HG02763 (cell line): ENCODE measurements around the gene SCNN1A.

ENCODE experiments used
- ATAC-seq: cut with Tn5 transposase; IDR thresholded peaks from one replicate; pipeline ENCODE4 v1.9.1; 2021; ENCODE audit warnings: mild to moderate bottlenecking, moderate library complexity; ENCODE audit not compliant: unreplicated experiment

SCNN1A gene

GRCh38 chr12:6384499-6385436 is 9.4 kb upstream of the SCNN1A start:
- ATAC-seq = no peak

GRCh38 chr12:6383572-6384498 is 8.5 kb upstream of the SCNN1A start, which contains the start of gene LTBR:
TSS of gene LTBR (plus strand) at chr12:6384162. CDS start at chr12:6384359, 197 bp downstream.
- no peak for ATAC-seq

GRCh38 chr12:6382982-6383381 is 7.6 kb upstream of the SCNN1A start:
- no peak for ATAC-seq

GRCh38 chr12:6382371-6382770 is 7.0 kb upstream of the SCNN1A start:
- no peak for ATAC-seq

DNA sequence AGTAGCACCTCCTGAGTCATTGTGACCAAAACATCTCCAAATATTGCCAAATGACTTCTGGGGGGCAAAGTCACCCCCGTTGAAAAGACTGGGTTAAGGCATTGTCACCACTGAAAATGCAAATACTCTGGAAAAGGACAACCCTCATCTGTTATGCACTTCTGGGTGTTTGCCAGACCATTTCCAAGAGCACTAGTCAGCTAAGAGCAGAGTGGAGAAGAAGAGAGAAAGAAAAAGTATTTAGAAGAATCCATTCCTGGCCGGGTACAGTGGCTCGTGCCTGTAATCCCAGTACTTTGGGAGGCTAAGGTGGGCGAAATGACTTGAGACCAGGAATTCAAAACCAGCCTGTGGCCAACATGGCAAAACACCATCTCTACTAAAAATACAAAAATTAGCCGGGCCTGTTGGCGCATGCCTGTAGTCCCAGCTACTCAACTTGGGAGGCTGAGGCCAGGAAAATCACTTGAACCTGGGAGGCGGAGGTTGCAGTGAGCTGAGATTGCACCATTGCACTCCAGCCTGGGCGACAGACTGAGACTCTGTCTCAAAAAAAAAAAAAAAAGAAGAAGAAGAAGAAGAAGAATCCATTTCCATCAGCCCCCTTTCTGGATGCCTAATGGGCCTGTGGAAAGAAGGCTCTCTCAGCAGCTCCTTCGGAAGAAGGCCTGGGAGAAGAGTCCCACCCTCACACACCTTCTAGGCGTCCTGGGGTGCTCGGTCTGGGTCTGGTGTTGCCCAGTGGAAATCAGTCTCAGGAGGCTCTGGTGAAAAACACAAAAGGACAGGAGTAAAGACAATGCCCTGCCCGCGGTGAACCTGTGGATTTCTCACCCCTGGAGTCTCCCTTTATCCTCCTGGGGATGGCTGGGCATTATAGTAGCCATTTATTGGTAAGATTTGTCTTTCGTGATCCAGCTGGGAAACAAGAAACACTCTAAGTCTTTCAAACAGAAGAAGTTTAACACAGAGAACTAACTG is 5.1 kb upstream of the SCNN1A start:
- no peak for ATAC-seq

GRCh38 chr12:6378709-6379472 is 3.5 kb upstream of the SCNN1A start:
- no peak for ATAC-seq

- no peak for ATAC-seq
Measured at GRCh38 chr12:6377667-6377994, 2.3 kb upstream of the SCNN1A start.

GRCh38 chr12:6376870-6377666 is 1.7 kb upstream of the SCNN1A start:
- no peak for ATAC-seq

DNA sequence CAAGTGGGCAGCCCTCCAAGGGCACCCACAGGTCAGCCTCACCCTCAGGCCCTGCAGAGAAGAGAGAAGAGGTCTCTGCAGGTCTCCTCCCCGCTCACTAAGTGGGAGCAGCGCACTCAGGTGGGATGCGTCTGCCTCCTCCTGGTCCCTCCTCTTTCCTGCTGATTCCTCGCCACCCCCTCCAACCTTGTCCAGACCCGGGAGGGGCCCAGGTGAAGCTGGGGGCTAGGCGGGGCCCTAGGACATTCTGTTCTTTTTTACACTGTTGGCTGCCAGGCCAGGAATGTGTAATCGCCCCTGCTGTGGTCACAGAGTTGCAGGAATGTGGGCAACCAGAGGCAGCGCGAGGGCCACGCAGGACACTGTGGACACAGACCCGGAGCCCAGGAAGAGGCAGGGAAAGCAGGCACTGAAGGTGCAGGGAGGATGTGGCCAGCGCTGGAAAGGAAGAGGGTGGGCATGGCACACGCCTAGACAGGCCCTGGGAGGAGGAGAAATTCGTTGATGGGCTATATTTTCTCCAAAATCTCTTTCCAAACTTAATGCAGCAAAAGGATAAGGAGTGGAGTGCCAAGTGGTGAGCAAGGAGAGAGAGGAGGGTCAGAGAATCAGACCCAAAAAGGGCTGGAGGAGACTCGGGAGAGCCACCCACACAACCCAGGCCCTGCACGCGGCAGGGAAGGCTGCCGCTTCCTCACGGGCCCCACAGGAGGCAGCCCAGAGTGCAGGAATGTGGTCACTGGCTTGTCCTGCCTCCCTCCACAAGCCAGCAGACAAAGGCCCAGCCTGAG is 911 bp upstream of the SCNN1A start:
- ATAC-seq = no peak

DNA sequence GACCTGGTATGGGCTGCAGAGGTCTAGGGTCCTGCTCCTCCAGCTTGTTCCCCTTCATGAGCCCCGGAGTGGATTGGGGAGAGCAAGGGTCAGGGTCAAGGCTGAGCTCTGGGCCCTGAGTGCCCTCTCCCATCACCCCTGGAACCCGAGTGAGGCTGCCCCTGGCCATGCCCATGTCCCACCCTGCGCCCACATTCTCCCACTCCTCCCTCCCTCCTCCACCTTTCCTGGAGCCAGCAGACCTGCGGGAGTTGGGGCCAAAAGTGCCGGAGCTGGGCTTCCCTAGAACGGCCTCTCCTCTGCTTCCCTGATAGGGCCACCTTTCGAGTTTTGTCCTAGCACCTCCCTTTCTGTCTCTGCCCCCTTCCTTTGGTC is 590 bp downstream of the SCNN1A start:
- no peak for ATAC-seq

- no peak for ATAC-seq
Measured at GRCh38 chr12:6374028-6374785, 1.2 kb downstream of the SCNN1A start.

DNA sequence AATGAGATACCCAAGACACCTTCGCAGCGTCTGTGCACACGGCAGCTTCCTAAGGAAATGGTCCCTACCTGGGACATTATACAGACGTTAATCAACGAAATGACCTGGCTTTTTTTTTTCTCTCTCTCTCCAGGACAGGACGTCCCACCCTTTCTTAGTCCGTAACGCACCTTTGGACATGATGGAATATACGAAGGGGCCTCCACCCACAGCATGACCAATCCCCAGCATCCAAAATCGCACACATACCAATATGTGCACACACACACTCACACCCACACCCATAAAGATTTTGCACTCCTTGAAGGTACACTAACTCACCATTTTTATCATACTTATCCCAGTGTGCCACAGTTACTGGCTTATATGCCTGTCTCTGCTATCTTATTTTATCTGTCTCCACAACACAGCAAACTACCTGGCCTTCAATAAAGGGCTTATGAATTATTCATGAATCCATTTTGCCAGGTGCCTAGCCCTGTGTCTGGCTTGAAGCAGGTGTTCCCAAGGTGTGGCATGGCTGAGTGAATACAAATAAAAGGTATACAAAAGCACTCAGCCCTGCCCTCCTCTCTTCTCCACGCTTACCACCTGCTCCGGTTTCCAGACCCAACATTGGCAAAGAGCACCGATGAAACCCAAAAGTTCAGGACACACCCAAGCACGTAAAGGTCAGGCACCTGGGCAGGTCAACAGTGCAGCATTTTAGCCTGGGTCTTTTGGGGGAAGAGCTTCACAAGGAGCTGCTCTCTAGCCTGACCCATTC is 2.2 kb downstream of the SCNN1A start:
- no peak for ATAC-seq

- no peak for ATAC-seq
Measured at GRCh38 chr12:6372403-6373003, 2.9 kb downstream of the SCNN1A start.

DNA sequence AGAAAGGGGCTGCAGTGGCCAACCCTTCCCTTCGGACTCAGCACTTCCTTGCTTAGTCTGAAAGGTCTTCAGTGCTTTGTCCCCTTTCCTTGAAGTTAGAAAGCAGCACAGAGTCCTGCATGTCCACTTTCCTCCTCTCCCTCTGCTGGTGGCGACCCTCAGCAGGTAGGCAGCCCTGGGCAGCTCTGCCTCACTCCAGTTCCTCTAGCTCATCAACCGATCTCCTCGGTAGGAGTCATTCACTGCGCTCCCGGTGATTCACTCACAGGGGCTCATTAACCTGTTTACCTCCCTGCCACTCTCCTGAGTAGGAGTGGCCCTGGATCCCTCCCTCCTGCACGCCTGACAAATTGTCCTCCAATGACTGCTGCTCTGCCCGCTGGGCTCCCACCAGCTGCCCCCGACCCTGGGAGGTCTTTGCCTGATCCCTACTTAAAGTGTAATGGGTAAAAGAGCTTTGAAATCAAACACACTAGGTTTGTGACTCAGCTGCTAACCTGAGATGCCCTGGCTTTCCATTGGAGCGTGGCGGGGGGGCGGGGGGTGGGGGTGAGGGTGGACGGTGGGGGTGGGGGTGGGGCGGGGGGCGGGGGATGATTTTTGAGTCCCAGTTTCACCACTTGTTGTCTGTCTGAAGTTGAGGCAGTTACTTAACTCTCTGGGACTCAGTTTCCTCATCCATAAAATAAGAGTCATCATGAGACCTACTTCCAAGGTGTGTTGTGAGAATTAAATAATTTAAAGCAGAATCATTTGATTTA is 4.2 kb downstream of the SCNN1A start:
- no peak for ATAC-seq

DNA sequence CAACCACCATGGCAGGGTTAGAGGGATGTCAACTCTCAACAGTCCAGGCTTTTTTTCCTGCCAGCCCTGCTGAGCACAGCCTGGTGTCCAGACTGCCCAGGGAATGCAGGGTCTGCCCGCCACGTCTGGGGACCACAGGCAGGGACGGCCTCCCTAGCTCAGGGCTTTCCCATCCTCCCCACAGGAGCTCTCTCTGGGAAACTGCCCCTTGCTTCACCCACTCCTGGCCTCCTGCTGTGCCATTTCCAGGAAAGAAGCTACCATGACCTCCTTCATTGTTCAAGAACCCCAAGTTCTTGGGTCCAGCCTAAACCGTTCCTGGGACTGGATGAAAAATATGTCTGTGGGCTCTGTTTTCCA is 4.8 kb downstream of the SCNN1A start:
- ATAC-seq = no peak
